Fibroblast of lung (primary cell): ENCODE measurements around the gene HTR7. TPM values are rescaled to one million over a fixed set of nuclear protein-coding genes. Genes with fewer than 3 reads are reported as not detected.
A peak's percentile ranks its signal among the peaks of the same experiment; 100 is the strongest.

Experiments
- DNase-seq, 2 donors: peaks; one replicate each; pipeline versions ENCODE4 v3.0.0 to v3.0.0-alpha.2; 2010; ENCODE audit warnings: low read depth in 2 of 2
- H2AFZ ChIP-seq: 2 replicates; pipeline ENCODE4 v1.5.1; 2012; ENCODE audit warnings: low read length, control low read depth, inconsistent platforms
- H3K27ac ChIP-seq: 2 replicates; pipeline ENCODE4 v1.5.1; 2011; ENCODE audit warnings: low read length, control low read depth; ENCODE audit not compliant: insufficient read depth
- H3K27me3 ChIP-seq: 2 replicates; pipeline ENCODE4 v1.5.1; 2011; ENCODE audit warnings: mild to moderate bottlenecking, low read length; ENCODE audit not compliant: control insufficient read depth, insufficient read depth
- H3K36me3 ChIP-seq: 2 replicates; pipeline ENCODE4 v1.5.1; 2011; ENCODE audit warnings: low read length; ENCODE audit not compliant: control insufficient read depth, insufficient read depth
- H3K4me1 ChIP-seq: 2 replicates; pipeline ENCODE4 v1.5.1; 2011; ENCODE audit warnings: low read length; ENCODE audit not compliant: control insufficient read depth, insufficient read depth; ENCODE audit errors: extremely low read depth
- H3K4me2 ChIP-seq: 2 replicates; pipeline ENCODE4 v1.5.1; 2011; ENCODE audit warnings: low read length, control low read depth; ENCODE audit not compliant: insufficient read depth; ENCODE audit errors: extremely low read depth
- H3K4me3 ChIP-seq, 4 experiments: fragments of 200-600 bp in 1 of 4; sonication (generic) in 1 of 4; replicated peaks in 1 of 4; 2 replicates each; pipeline ENCODE4 v1.5.1; 2011 to 2016; ENCODE audit warnings: low read length in 4 of 4, low read depth in 3 of 4, mild to moderate bottlenecking in 3 of 4, control low read depth in 2 of 4, inconsistent platforms in 1 of 4, mixed read lengths in 1 of 4; ENCODE audit not compliant: insufficient read depth in 1 of 4; ENCODE audit errors: control extremely low read depth in 1 of 4
- H3K79me2 ChIP-seq: 2 replicates; pipeline ENCODE4 v1.5.1; 2012; ENCODE audit warnings: mild to moderate bottlenecking, low read length, inconsistent platforms; ENCODE audit not compliant: control insufficient read depth, insufficient read depth
- H3K9ac ChIP-seq: 2 replicates; pipeline ENCODE4 v1.5.1; 2011; ENCODE audit warnings: mild to moderate bottlenecking, low read length, control low read depth; ENCODE audit not compliant: insufficient read depth
- H3K9me3 ChIP-seq: 2 replicates; pipeline ENCODE4 v1.5.1; 2012; ENCODE audit warnings: low read depth, low read length; ENCODE audit not compliant: control insufficient read depth, insufficient read depth
- H4K20me1 ChIP-seq: 2 replicates; pipeline ENCODE4 v1.5.1; 2011; ENCODE audit warnings: low read length; ENCODE audit not compliant: control insufficient read depth, insufficient read depth; ENCODE audit errors: extremely low read depth
- EZH2 ChIP-seq: IDR thresholded peaks from 2 replicates; pipeline ENCODE4 v1.5.1; 2012; ENCODE audit warnings: low read length, control low read depth, mild to moderate bottlenecking; ENCODE audit errors: missing control alignments
- polyA plus RNA-seq, 2 donors: library from polyadenylated mRNA; depleted of rRNA in 1 of 2; stranded (reverse) in 1 of 2; unstranded in 1 of 2; fragments of >200 nt; gene quantifications; 2 replicates each; pipeline ENCODE4 v1.2.1, GENCODE V29; 2011 to 2012; ENCODE audit warnings: missing spikeins in 1 of 2
- total RNA-seq: library from RNA; depleted of rRNA; stranded (reverse); fragments of >200 nt; gene quantifications from 2 replicates; pipeline ENCODE4 v1.2.1, GENCODE V29; 2014
- TF ChIP-seq, protein P1 (sequence below), 2 donors: IDR thresholded peaks in 1 of 2; conservative IDR thresholded peaks in 1 of 2; 1 replicate in 1 of 2; 2 replicates in 1 of 2; pipeline ENCODE4 v1.5.1; 2011 to 2012; ENCODE audit warnings: low read length in 2 of 2, control low read depth in 1 of 2, inconsistent platforms in 1 of 2, low read depth in 1 of 2, mild to moderate bottlenecking in 1 of 2

Gene HTR7
- total and polyA plus RNA-seq, 2 donors (not counting 1 experiment from before 2014, with no cell fraction given) = 0.83 to 1.3 TPM

GRCh38 chr10:90777621-90778020 lies 80.2 kb downstream of the HTR7 start:
- Histone ChIP-seq H2AFZ (no peak overlapping the region), H3K79me2 (no peaks in the 10 kb centered on the region)

DNA sequence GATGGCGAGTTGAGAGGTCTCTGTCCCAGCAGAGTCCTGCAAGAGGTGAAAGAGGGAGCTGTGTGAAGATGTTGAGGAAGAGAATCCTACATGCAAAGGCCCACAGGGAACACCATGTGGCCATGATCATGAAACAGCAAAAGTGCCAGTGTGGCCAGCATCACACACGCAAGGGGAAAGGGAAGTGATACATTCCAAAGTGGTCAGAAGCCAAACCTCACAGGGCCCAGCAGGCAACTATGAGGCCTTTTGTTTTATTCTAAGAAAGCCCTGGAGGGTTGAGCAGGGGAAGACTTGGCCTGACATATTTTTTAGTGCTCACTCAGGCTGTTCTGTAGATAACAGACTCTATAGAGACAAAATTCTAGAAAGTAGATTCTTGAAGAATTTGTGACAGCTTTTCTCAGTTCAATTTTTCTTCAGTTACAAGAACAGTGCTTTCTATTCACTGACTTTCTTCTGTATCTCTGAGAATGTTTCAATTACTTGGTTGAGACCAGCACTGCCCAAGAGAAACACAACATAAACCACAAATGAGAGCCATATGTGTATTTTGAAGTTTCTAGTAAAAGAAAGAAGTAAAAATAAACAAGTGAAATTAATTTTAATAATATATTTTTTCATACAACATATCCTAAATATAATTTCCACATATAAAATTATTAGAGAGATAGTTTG lies 82.3 kb downstream of the HTR7 start:
- Histone ChIP-seq H3K4me3 (no peak overlapping the region), H2AFZ (no peak overlapping the region), H3K9me3 (no peaks in the 10 kb centered on the region), H3K79me2 (no peaks in the 10 kb centered on the region), H3K4me2 (no peak overlapping the region), H3K27me3 (no peaks in the 10 kb centered on the region), H4K20me1 (no peaks in the 10 kb centered on the region), H3K36me3 (no peaks in the 10 kb centered on the region), H3K9ac (no peak overlapping the region), H3K27ac (no peak overlapping the region), H3K4me1 (no peaks in the 10 kb centered on the region)
- DNase-seq = peak; percentile 14 to 63
- TF ChIP-seq, protein P1, sequence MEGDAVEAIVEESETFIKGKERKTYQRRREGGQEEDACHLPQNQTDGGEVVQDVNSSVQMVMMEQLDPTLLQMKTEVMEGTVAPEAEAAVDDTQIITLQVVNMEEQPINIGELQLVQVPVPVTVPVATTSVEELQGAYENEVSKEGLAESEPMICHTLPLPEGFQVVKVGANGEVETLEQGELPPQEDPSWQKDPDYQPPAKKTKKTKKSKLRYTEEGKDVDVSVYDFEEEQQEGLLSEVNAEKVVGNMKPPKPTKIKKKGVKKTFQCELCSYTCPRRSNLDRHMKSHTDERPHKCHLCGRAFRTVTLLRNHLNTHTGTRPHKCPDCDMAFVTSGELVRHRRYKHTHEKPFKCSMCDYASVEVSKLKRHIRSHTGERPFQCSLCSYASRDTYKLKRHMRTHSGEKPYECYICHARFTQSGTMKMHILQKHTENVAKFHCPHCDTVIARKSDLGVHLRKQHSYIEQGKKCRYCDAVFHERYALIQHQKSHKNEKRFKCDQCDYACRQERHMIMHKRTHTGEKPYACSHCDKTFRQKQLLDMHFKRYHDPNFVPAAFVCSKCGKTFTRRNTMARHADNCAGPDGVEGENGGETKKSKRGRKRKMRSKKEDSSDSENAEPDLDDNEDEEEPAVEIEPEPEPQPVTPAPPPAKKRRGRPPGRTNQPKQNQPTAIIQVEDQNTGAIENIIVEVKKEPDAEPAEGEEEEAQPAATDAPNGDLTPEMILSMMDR (conservative IDR thresholded peaks at IDR 0.05 in 1 of 2, IDR thresholded peaks at IDR 0.05 in 1 of 2; ENCODE audit: low read depth in 1 of 2, low read length in 2 of 2) = no peak
- no peak for TF ChIP-seq EZH2

More at GRCh38 chr10:90777621-90778020, 80.2 kb downstream of the HTR7 start:
- no peaks in the 10 kb centered on the region for H4K20me1 ChIP-seq
- TF ChIP-seq, protein P1 (conservative IDR thresholded peaks at IDR 0.05 in 1 of 2, IDR thresholded peaks at IDR 0.05 in 1 of 2; ENCODE audit: low read depth in 1 of 2, low read length in 2 of 2) = no peak
- TF ChIP-seq EZH2 = no peak
- no peaks in the 10 kb centered on the region for H3K9me3 ChIP-seq
- no peak overlapping the region for H3K9ac ChIP-seq
- H3K4me3 ChIP-seq = no peak overlapping the region
- H3K4me2 ChIP-seq = no peak overlapping the region
- no peak overlapping the region for H3K27ac ChIP-seq
- DNase-seq = no peak
- no peaks in the 10 kb centered on the region for H3K27me3 ChIP-seq
- H3K4me1 ChIP-seq = no peaks in the 10 kb centered on the region
- no peaks in the 10 kb centered on the region for H3K36me3 ChIP-seq

DNA sequence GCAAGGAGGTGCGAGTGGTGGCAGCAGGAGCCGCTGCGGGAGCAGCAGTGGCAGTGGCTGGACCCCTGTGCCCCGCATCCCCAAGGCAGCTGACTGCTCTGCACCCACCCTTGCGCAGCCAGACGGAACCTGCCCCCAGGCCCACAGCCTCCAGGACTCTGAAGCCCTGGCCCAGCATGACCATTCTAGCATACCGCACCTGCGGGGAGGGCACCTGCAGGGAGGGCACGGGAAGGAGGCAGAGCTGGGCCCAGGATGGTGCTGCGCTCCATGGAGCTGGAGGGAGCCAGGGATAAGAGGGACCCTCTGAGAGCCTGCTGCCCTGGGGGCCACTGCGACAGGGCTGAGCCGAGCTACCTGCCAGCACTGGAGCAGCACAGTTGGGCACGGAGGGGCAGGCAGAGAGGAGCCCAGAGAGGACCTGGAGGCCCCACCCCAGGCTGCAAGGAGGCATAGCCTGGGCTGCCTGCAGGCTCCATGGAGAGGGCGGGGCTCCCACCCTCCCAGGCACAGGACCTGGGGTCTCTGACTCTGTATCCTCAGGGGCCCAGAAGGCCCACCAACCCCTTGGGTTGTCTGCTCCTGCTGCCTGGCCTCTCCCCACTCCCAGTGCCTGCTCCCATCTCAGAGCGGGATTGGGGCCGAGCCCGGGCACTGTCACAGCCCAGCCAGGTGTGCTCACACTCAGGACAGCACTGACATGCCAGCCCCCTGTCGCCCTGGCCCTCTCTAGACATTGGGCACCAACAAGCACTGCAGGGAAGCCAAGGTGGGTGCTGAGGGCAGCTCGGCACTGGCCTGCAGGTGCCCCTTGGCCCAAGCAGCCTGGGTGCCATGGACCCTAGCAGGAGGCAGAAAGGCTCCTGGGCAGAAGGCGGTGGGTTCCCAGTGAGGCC lies 87.6 kb downstream of the HTR7 start:
- no peak overlapping the region for H3K4me3 ChIP-seq
- no peaks in the 10 kb centered on the region for H3K9me3 ChIP-seq
- TF ChIP-seq EZH2 = no peak
- TF ChIP-seq, protein P1 (conservative IDR thresholded peaks at IDR 0.05 in 1 of 2, IDR thresholded peaks at IDR 0.05 in 1 of 2; ENCODE audit: low read depth in 1 of 2, low read length in 2 of 2) = no peak
- H3K4me1 ChIP-seq = no peaks in the 10 kb centered on the region
- H2AFZ ChIP-seq = no peak overlapping the region
- no peak for DNase-seq
- no peaks in the 10 kb centered on the region for H4K20me1 ChIP-seq
- H3K4me2 ChIP-seq = no peak overlapping the region
- H3K36me3 ChIP-seq = no peaks in the 10 kb centered on the region
- H3K9ac ChIP-seq = no peak overlapping the region
- H3K27me3 ChIP-seq = no peaks in the 10 kb centered on the region
- H3K27ac ChIP-seq = no peak overlapping the region
- no peaks in the 10 kb centered on the region for H3K79me2 ChIP-seq
